GM19452 (cell line): ENCODE data around the gene DCAKD.
A peak's percentile ranks its signal among the peaks of the same experiment; 100 is the strongest.

Source experiments
- ATAC-seq: cut with Tn5 transposase; IDR thresholded peaks from one replicate; pipeline ENCODE4 v1.9.1; 2021; ENCODE audit not compliant: unreplicated experiment

The DCAKD gene

DNA sequence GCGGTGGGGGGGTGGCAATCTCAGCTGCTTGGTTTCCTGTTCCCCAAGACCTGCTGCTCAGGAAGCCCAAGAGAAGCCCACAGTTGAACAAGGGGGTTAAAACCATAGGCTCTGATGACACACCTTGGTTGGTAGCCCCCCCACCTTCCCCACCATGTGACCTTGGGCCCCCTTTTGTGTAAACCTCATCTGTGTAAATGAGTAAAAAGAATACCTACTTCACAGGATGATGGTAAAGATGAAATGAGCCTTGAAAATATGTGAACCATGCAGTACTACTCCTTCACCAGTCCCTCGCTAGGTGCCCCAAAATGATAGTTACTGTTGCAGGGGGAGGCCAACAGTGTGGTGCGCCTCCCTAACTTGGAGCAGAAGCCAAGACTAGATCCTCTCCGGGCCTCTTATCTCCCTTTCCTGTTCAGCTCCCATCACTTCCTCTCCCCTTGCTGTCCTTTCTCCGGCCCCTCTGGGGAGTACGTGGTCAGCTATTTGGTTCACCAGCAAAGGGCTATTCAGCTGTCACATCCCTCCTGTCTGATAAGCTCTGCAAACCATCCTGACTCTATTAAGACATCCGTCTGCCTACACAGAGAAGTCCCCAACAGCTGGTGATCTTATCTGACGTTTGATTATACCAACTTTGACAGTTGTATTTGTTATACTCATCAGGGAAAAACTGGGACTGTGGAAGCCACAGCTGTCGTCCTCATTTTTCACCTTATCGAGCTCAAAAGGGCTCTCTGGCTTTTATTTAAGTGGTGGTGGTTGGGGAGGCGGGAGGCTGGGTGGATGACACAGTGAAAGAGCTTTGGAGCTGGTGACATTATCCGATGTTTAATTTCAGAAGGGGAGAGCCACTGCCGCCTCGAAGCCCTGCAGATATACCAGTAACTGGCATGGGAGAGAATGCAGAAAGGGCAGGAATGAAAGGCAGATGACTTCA, 19.9 kb downstream of the DCAKD start:
- no peak for ATAC-seq

DNA sequence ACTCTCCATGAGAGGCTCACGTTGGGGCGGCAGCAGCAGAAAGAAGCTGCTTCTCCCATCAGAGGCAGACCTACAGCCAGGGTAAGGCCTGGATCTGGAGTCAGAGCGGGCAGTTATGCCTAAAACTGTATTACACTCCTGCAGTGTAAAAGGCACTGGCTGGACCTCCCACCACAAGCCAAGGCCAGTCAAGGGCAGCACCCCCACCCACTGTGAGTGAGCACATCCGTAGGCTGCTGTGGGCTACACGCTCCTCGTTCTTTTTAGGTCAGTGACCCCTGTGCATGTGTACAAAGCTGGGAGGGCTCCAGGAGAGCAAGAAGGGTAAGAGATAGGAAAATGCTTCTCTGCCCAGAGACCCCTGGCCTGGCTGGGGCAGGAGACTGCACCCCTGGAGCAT, 20.7 kb downstream of the DCAKD start:
- ATAC-seq = no peak

GRCh38 chr17:45029758-45030423, 21.5 kb downstream of the DCAKD start:
- no peak for ATAC-seq

- ATAC-seq = no peak
Measured at GRCh38 chr17:45029096-45029495, 22.3 kb downstream of the DCAKD start.

- ATAC-seq = no peak
Measured at GRCh38 chr17:45022655-45023339, 28.6 kb downstream of the DCAKD start.

DNA sequence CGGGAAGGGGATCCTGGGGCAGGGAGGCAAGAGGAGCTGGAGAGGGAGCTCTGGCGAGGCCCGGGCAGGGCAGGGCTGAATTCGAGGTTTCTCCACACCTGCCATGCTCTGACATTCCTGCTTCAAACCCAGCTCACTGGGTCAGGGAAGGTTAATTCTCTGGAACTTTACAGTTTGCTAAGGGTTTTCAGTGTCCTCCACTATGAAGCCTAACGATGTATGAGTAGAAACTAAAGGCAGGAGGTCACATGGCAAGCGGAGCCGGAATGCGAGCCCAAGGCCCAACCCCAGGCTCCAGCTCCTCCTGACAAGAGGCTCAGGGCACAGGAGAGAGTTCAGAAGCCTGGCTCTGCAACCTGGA, 29.2 kb downstream of the DCAKD start:
- ATAC-seq = peak; percentile 22

DNA sequence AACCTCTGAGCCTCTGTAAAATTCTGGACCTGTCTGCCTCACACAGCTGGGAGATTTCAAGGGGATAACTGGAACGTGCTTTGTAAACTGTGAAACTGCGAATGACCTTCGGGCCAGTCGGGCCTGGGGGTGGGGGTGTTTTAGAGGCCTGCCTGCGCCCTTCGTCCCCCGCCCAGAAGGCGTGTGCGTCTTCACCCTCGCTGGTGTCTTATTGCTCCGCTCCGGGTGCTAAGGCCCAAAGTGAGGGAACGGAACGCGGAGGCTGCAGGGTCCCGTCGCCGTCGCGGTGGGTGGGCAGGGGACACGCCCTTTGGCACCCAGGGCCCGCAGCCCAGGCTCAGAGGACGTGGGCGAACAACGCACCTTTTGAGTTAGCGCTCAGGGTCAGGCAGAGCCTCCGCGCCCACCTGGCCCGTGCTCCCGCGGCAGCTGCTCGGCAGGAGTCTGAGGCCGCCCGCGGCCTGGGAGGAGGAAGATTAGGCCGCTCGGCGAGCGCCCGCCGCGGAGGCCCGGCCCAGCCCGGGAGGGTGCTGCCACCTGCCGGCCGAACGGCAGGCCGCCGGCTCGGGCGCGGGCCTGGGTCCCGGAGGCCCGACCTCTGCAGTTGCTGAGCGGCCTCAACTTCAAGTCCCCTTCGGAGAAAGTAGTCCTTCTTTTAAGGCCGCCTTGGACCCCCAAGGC, 29.7 kb downstream of the DCAKD start:
- ATAC-seq = peak; percentile 69

GRCh38 chr17:45020354-45021138, 30.9 kb downstream of the DCAKD start:
- ATAC-seq = no peak

- no peak for ATAC-seq
Measured at GRCh38 chr17:45018848-45019711, 32.4 kb downstream of the DCAKD start.

DNA sequence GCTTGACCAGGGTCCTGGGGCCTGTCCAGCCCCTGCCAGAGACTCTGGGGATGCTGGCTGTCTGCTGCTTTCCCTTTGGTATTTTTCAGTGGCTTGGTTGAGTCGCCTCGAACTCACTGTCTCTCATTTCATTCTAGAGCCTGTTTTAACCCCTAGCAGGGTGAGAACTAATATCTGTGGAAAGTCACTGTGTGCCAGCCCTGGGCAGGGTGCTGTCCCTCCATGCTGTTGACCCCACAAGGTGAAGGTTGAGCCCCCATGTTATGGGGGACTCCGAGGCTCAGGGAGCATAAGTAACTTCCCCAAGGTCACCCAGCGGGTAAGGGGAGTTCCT, 33.0 kb downstream of the DCAKD start:
- ATAC-seq = no peak

DNA sequence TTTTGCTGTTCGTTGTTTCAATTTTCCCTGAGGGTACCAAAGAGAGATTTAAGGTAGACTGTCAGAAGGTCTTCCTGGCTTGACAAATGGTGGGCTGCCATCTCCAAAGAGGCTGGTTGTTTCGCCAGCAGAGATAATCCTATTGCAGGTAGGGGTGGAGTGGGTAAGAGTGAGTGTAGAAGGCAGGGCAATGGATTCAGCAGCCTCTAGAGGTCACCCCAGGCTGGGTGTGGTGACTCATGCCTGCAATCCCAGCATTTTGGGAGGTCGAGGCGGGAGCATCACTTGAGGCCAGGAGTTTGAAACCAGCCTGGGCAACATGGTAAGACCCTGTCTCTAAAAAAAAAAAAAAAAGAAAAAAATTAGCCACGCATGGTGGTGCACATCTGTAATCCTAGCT, 34.6 kb downstream of the DCAKD start:
- ATAC-seq = no peak

DNA sequence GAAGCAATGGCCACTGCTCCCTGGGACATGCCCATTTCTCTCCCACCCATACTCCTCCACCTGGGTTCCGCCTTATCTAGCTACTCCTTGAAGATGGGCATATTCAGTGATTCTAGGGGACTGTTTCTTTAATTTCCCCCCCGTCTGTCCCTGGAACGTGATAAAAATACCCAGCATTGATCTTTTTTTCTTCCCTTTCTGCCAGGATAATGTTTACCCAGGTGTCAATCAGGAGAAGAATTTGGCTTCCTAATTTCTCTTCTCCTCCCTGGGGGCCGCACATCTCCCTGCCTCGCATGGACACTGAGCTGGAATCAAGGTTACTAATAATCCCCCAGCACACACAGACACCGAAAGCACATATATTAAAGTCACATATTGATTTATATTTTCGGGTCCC, 35.2 kb downstream of the DCAKD start:
- no peak for ATAC-seq

DNA sequence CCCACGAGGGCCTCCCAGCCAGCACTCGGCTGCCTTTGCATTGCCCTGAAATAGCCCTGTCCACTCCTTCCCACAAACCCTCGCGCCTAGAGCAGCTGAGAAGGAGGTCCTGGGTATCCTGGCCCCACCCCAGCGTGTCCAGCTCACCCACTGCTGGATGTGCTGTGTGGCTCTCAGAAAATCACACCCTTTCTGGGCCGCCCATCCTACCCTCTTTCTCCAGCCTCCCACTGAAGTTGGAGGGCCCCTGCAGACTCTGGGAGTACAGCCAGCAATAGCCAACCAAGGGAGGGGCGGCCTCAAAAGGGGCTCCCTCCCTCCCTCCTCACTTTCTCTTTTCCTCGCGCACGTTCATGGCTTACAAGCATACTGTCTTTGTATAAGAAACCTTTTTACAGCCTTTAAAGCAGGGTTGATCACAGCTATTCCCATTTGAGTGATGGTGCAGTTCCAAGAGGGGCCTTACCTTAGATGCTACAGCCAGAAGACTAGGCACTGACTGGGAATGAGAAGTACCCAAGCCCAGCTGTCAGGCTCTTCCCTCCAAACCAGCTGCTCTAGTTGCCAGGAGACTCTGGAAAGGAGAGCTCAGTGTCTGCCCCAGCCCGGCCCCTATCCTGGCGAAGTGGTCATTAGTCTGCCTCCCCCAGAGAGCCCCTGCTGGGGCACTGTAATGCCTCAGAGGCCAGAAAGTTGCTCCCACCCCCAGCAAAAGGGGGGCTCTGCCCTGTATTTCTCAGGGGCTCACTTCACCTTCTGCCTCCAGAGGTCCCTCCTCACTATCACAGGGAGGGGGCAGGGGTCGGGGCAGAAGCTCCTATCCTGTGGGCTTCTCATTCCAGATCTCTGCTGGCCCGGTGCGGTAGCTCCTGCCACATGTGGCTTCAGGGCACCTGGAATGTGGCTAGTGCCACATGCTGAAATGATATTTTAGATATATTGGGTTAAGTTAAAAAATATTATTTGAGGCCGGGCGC, 38.1 kb downstream of the DCAKD start:
- no peak for ATAC-seq

DNA sequence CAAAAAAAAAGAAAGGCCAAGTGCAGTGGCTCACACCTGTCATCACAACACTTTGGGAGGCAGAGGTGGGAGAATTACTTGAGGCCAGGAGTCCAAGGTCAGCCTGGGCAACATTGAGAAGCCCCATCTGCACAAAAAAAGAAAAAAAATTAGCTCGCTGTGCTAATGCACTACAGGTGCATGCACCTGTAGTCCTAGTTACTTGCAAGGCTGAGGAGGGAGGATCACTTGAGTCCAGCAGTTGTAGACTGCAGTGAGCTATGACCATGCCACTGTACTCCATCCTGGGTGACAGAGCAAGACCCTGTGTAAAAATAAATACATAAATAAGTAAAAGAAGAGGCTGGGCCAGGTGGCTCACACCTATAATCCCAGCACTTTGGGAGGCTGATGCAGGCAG, 39.7 kb downstream of the DCAKD start:
- ATAC-seq = no peak

DNA sequence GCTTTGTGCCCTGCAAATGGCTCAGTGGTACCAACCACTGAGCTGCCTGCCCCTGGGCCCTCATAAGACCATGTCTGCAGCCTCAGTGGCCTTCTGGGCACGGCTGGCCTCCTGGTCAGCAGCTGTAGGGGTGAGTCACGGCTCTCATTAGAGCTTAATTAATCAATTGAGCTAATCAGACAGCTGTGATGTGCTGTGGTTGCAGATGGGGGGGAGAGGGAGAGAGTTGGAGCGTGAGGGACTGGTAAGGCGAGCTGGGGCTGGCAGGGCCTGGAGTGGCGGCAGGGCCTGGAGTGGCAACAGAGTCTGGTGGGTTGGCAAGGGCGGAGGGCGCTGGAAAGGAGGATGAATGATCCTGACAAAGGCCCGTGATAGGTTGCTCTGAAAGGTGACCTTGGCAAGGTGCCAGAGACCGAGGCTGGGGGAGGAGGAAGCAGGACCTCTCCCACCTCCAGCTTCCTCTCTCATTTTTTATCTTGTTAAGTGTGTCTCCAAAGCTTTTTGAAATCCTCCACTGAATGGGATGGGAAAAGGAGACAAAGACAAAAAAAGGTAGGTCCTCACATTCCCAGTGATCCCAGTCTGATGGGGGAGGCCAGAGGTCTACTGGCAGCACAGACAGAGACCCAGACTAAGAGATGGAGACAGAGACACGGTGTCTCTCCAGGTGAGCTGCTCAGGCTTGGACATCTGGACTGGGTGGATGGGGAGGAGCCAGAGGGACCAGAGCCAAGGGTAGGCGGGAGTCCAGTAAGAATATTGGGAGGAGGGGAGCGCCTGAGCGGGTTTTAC, 41.6 kb downstream of the DCAKD start:
- ATAC-seq = no peak

DNA sequence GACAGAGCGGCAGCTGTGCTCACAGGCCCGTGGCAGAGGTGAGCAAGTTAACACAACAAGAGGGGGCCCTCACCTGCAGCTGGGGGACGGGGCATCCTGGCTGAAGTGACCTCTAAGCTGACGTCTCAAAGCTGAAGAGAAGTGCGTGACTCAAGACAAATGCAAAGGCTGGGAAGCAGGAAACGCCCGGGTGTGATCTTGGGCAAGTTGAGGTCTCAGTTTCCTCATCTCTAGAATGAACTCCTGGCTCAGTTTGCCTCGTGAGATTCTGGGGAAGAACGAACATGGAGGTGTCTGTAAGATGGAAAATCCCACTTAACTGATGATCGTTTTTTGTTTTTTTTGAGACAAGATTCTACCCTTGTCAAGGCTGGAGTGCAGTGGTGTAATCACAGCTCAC, 43.2 kb downstream of the DCAKD start:
- ATAC-seq = no peak

DNA sequence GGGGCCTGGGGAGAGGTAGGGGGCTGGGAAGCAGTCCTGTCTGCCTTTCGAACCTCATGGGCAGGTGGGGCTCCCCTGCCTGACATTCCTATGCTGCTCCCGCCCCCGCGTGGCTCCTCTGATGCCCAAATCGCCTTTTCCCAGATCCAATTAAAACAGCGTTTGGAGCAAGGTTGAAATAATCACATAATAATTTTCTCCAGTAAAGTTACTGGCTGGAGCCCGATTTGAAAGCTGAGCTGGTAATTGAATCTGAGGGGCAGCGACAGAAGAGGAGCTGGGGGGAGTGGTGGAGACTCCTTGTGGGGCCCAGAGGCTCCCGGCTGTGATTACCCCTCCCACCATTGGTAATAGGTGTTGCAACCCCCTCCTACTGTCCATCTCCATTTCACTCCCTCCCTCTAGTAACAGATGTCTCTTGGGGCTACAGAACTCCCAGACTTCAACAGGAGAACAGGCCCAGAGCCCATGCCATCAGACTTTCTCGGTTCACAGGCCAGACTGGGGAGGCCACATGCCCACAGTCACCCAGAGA, 44.4 kb downstream of the DCAKD start:
- no peak for ATAC-seq
